Psoas muscle (tissue), 8 donors: ENCODE results near the gene SIGLEC15. TPM values are rescaled to one million over a fixed set of nuclear protein-coding genes. Genes with fewer than 3 reads are reported as not detected.
"Not testable (repeated sequence)": the region's sequence is repeated elsewhere in the genome, so short reads cannot be mapped to it uniquely, and the experiment has no call there.

Experiments used
- ATAC-seq, 4 donors: fragments of 200-7000 bp; cut with Tn5 transposase; one replicate each; pipeline ENCODE4 v1.9.1; 2020; ENCODE audit warnings: moderate library complexity in 3 of 4, mild to moderate bottlenecking in 2 of 4
- DNase-seq, 2 donors: peaks; one replicate each; pipeline ENCODE4 v3.0.0-alpha.2; 2020
- H3K27ac ChIP-seq: fragments of 200-600 bp; one replicate; pipeline ENCODE4 v1.8.0; 2022
- H3K27me3 ChIP-seq, 3 donors: fragments of 200-600 bp in 1 of 3; one replicate each; pipeline versions ENCODE4 v1.6.1 to v1.8.0; 2013 to 2022; ENCODE audit warnings: low read length in 2 of 3, mild to moderate bottlenecking in 2 of 3, moderate library complexity in 1 of 3; ENCODE audit not compliant: insufficient read depth in 3 of 3
- H3K36me3 ChIP-seq, 2 donors: fragments of 200-600 bp in 1 of 2; one replicate each; pipeline versions ENCODE4 v1.6.1 to v1.8.0; 2013 to 2022; ENCODE audit warnings: low read depth in 1 of 2, mild to moderate bottlenecking in 1 of 2, moderate library complexity in 1 of 2; ENCODE audit not compliant: insufficient read depth in 1 of 2
- H3K4me1 ChIP-seq: fragments of 200-600 bp; one replicate; pipeline ENCODE4 v1.8.0; 2022
- H3K4me3 ChIP-seq: fragments of 200-600 bp; one replicate; pipeline ENCODE4 v1.8.0; 2022; ENCODE audit warnings: mild to moderate bottlenecking
- H3K9me3 ChIP-seq: fragments of 200-600 bp; one replicate; pipeline ENCODE4 v1.8.0; 2022
- CTCF ChIP-seq: fragments of 200-600 bp; IDR thresholded peaks from one replicate; pipeline ENCODE4 v1.8.0; 2022; ENCODE audit warnings: antibody characterized with exemption
- WGBS, 3 donors: extraction: QIAGEN DNeasy Blood & Tissue Kit; methylation state at CpG; one replicate each; pipeline versions ENCODE4 v1.1.6 to v1.1.7; 2013; 5-methylcytosine and 5-hydroxymethylcytosine counted together
- intact Hi-C, 2 donors: fragments of 100-400 bp; cut with DNase I; formaldehyde crosslinking; loops; one replicate each; pipeline versions ENCODE4 v1.11.0 to v1.14.2; 2022
- polyA plus RNA-seq, 3 donors: library from polyadenylated mRNA; stranded (reverse); fragments of 200-250 nt; gene quantifications; one replicate each; pipeline ENCODE4 v1.2.3, GENCODE V29; 2013
- total RNA-seq, 4 donors: library from RNA; stranded (reverse); fragmentation: NEBNext Ultra II Directional in 2 of 4; extraction: Animal tissue kit (Norgen Biotek cat#: 25700) in 2 of 4; gene quantifications; one replicate each; pipeline versions ENCODE4 v1.2.1 to v1.2.4, GENCODE V29; 2021 to 2023
- donor health status: healthy with polysubstance abuse.
- donor health status: DM: no; HTN: no; CAD: no; lungs with moderate emphysema.
- donor health status: Bipolar disorder and iron deficiency.
- donor health status: healthy.
- donor health status: DM: yes; HTN: yes; CAD: no.
- donor health status: DM: no; HTN: no; CAD: no.
- donor health status: DM: no; HTN: no; CAD: no.
- donor health status: DM: yes; HTN: yes; CAD: no.

SIGLEC15 gene
- total and polyA plus RNA-seq, 7 donors: not detected

GRCh38 chr18:45801416-45802004 is 24.0 kb upstream of the SIGLEC15 start:
- Histone ChIP-seq H3K4me1 (no peaks in the 10 kb centered on the region), H3K9me3 (peaks cover 23% of the 10 kb centered on the region), H3K4me3 (no peak overlapping the region), H3K27me3 (no peaks in the 10 kb centered on the region), H3K36me3 (no peaks in the 10 kb centered on the region), H3K27ac (no peak overlapping the region)
- TF ChIP-seq CTCF: no peak
- ATAC-seq: no peak
- DNase-seq: no peak
- 82 to 100% (median 93%) methylated on average over 1 of the region's 1 CpG for WGBS, 3 donors
- intact Hi-C loops: no loop called here

- Histone ChIP-seq H3K27me3 (no peaks in the 10 kb centered on the region), H3K36me3 (no peaks in the 10 kb centered on the region), H3K27ac (no peak overlapping the region), H3K4me1 (no peaks in the 10 kb centered on the region), H3K4me3 (no peak overlapping the region), H3K9me3 (peaks cover 23% of the 10 kb centered on the region)
- 27 to 64% (median 56%) methylated on average over 2 of the region's 2 CpGs for WGBS, 3 donors
- TF ChIP-seq CTCF: no peak
- ATAC-seq: no peak
- DNase-seq: no peak
- intact Hi-C loops: no loop called here
Measured at GRCh38 chr18:45802814-45803492, 22.5 kb upstream of the SIGLEC15 start.

DNA sequence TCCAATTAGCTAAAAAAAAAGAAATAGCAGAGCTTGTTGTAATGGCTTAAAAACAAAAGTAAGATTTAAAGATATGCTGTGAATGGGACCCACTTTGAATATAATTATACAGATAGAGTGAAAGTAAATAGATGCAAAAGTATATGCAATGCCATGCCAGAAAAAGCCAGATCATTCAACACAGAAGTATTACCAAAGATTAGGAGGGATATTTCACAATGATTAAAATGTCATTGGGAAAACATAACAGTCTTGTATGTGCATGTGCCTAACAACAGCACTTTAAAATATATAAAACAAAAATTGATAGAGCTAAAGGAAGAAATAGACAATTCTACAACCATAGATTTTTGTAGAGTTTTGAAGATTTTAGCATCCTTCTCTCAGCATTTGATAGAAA is 19.9 kb upstream of the SIGLEC15 start:
- Histone ChIP-seq H3K4me3 (no peak overlapping the region), H3K4me1 (no peaks in the 10 kb centered on the region), H3K36me3 (no peaks in the 10 kb centered on the region), H3K9me3 (peaks cover 23% of the 10 kb centered on the region), H3K27ac (no peak overlapping the region), H3K27me3 (no peaks in the 10 kb centered on the region)
- intact Hi-C loops: no loop called here
- no peak for TF ChIP-seq CTCF
- DNase-seq (no peak), ATAC-seq (no peak)

GRCh38 chr18:45806226-45806625 is 19.2 kb upstream of the SIGLEC15 start:
- Histone ChIP-seq H3K27me3 (no peaks in the 10 kb centered on the region), H3K36me3 (no peaks in the 10 kb centered on the region), H3K9me3 (peaks cover 23% of the 10 kb centered on the region), H3K4me3 (no peak overlapping the region), H3K4me1 (no peaks in the 10 kb centered on the region), H3K27ac (no peak overlapping the region)
- intact Hi-C loops: no loop called here
- TF ChIP-seq CTCF: no peak
- ATAC-seq (no peak), DNase-seq (no peak)
- WGBS, 3 donors: 73 to 85% (median 73%) methylated on average over 2 of the region's 2 CpGs

- WGBS, 3 donors: 18 to 28% (median 27%) methylated on average over 2 of the region's 2 CpGs
- H3K27me3 ChIP-seq, H3K4me1 ChIP-seq, H3K36me3 ChIP-seq, H3K27ac ChIP-seq, DNase-seq, intact Hi-C loops, ATAC-seq, H3K4me3 ChIP-seq: not testable (repeated sequence)
- peaks cover 23% of the 10 kb centered on the region for H3K9me3 ChIP-seq
Measured at GRCh38 chr18:45807144-45807543, 18.3 kb upstream of the SIGLEC15 start.

- intact Hi-C loops, H3K27me3 ChIP-seq, H3K9me3 ChIP-seq, H3K4me1 ChIP-seq, H3K4me3 ChIP-seq, DNase-seq, H3K27ac ChIP-seq, H3K36me3 ChIP-seq, ATAC-seq: not testable (repeated sequence)
Measured at GRCh38 chr18:45814733-45815132, 10.7 kb upstream of the SIGLEC15 start.
